SH-SY5Y (cell line): ENCODE data around the gene CDH16.

Source experiments
- GATA2 ChIP-seq: IDR thresholded peaks from 2 replicates; pipeline ENCODE4 v1.6.1; 2011; ENCODE audit warnings: mild to moderate bottlenecking, low read depth, low read length
- GATA3 ChIP-seq: IDR thresholded peaks from 2 replicates; pipeline ENCODE4 v1.6.1; 2011; ENCODE audit warnings: low read depth, mild to moderate bottlenecking, low read length, moderate library complexity

CDH16 gene

DNA sequence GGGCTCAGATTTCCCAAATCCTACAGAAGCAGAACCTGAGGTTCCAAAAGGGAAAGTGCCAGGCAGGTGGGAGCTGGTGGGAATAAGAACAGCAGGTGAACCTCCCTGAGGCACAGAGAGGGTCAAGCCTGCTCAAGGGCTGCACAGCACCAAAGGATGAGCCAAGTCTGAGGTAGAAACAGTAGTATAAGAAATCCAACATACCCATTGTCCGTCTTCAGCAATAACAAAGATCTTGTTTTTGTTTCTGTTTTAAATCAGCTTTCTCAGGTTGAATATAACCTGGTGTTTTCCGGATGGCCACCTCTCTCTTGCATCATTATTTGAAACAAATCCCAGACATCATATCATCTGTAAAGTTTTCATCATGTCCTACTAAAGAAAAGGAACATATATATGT, 31.8 kb upstream of the CDH16 start:
- TF ChIP-seq GATA3 (no peak), GATA2 (no peak)

- no peak for TF ChIP-seq GATA2
- TF ChIP-seq GATA3, result no peak
Measured at GRCh38 chr16:66949472-66949871, 30.8 kb upstream of the CDH16 start.

DNA sequence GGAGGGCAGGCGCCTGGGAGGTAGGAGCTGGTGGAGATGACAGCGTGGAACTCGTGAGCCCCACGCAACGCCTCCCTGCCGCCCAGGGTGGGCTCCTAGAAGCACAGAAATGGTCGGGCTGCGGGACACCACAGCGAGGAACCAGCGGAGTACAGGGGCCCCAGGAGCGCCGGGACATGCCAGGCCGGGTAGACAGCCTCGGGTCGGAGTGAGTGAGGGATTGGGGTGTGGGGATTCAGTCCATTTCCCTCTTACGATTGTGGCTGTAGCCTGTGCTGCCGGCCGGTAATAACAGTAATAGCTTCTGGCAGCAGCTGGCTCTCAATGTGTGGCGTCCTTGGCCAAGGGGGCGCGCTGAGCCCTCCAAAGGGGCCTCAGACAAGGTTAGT, 30.1 kb upstream of the CDH16 start:
- TF ChIP-seq GATA3, result no peak
- TF ChIP-seq GATA2, result no peak

DNA sequence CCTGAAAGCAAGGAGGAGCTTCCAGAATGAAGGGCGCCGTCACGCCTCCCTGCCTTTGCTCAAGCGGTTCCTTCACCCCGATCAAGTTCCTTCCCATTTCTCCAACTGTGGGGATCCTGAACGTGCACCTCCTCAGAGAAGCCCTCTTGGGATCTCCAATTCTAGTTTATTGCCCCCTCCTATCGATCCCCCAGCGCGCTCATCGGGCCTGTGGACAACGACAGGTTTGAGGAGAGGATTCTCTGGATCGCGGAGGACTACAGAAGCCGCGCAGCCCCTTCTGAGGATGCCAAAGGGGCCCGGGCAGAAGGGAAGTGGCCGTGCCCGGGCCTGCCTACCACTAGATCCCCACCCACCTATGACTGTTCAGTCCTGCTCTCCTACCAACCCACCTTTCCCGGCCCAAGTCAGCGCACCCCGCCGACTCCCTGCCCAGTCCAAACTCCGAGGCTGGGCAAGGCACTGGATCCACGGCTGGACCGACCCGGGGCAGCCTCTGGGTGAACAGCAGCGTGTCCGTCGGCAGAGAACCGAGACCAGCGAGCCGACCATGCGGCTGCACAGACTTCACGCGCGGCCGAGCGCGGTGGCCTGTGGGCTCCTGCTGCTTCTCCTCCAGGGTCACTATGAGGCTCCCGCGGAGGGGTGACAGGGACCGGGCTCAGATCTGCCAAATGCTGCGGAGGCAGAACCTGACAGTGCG, 29.6 kb upstream of the CDH16 start:
- no peak for TF ChIP-seq GATA3

DNA sequence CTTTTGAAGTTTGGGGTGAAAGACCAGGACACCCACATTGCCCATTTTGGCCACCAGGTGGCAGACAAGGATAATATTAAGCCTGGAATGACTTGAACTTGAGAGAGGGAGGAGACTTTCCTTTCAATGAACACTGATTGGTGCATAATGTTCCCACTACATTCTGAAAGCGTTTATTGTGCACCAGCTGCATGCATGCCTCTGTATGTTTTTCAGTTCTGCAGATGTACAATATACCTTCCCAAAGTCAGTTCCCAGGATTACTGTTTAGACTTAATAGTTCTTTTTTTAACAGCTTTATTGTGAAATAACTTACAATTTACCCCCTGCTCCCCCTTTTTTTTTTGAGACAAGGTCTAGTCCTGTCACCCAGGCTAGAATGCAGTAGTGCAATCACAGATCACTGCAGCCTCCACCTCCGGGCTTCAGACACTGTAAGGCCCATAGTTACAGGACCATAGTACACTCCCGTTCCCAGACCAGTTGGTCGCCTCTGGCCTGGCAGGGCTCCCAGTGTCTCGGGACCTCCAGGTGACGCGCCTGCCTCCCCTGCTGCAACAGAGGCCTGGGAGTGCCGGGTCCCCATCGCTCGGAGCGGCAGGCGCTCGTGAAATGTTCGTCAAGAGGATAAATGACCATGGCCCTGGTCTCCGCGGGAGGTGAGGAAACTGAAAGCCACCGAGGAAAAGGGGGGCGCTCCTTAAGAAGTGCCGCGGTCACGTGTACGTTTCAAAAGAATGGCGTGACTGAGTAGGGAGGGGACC, 28.8 kb upstream of the CDH16 start:
- TF ChIP-seq GATA2, result no peak

DNA sequence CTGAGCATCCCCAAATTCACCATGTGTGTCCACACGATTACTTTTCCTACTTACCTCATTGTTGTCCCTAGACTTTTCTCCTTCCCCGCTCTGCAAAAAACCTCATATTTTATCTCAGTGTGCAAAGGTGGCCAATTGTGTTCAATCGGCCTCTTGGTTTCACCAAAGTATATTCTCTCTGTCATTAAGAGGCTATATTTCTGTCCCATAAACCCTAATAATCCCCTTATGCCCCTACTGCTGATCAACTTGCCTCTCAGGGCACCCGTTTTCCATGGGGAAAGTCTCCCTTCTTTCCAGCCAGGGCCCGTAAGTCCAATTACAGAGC, 28.3 kb upstream of the CDH16 start:
- no peak for TF ChIP-seq GATA3
- no peak for TF ChIP-seq GATA2

DNA sequence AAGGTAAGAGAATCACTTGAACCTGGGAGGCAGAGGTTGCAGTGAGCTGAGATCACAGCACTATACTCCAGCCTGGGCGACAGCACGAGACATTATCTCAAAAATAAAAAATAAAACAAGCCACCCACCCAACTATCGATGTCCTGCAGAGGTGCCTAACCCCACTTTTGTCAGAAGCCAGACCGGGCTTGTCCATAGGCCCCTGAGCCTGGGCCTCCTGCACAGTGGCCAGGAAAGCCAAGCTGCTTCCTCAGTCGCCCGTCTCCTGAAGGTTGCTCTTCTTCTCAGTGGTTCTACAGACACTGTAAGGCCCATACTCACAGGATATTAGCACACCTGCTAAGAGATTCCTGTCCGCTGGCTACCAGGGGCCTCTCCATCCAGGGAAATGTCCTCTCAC, 27.9 kb upstream of the CDH16 start:
- TF ChIP-seq GATA3 (no peak), GATA2 (no peak)

GRCh38 chr16:66945939-66946338, 27.3 kb upstream of the CDH16 start:
- TF ChIP-seq GATA3 (no peak), GATA2 (no peak)

DNA sequence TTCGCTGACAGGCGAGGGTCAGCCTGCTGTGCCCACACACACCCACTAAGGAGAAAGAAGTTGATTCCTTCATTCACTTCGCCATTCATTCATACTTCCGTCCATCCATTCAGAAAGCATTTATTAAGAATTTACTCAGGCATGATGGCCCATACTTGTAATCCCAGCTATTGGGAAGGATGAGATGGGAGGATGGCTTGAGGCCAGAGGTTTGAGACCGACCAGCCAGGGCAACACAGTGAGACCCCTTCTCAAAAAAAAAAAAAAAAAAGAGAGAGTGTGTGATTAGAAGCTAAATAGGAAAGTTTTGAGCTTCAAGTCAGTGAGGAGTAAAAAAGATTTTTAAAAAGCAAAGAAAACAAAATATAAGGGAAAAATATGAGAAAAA, 25.4 kb upstream of the CDH16 start:
- no peak for TF ChIP-seq GATA3
- TF ChIP-seq GATA2, result no peak

GRCh38 chr16:66943426-66944053, 24.9 kb upstream of the CDH16 start:
- TF ChIP-seq GATA2 (no peak), GATA3 (no peak)

DNA sequence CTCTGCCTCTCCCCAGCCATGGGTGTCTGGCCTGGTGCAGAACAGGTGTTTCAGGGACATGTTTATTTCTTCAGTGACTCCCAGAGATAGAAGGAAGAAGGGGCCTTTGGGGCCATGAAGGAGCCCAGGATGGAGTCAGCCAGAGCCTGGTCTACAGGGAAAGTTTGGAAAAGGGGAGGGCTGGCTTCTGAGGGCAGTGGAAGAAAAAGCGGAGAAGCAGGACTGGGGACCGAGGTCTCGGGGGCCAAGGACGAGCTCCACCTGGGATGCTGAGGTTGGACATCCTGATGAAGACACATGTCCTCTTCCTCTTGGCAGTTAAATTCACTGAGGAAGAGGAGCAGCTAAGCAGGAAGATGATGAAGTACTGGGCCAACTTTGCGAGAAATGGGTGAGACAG, 24.3 kb upstream of the CDH16 start:
- TF ChIP-seq GATA2 (no peak), GATA3 (no peak)

GRCh38 chr16:66940236-66940635, 21.6 kb upstream of the CDH16 start:
- TF ChIP-seq GATA2 (no peak), GATA3 (no peak)

DNA sequence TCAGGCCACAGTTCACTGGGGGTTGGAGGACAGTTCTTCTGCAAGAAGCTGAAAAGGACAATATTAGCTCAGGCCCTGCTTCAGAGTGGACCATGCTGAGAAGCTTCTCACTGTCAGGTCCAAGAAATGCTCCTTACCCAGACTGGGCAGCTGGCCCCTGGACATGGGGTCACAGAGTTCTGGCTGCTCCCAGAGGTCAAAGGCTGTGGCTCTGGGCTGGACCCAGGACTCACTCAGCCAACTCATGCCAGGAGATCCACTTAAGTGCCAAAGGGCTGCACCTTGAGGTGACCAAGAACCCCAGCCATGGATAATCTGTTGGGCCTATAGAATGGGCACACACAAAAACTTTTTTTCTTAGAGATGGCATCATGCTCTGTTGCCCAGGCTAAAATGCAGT, 20.7 kb upstream of the CDH16 start:
- TF ChIP-seq GATA3 (no peak), GATA2 (no peak)

GRCh38 chr16:66937725-66938337, 19.1 kb upstream of the CDH16 start:
- TF ChIP-seq GATA3 (no peak), GATA2 (no peak)
